IMR-90 (cell line): ENCODE measurements around the gene IGF2. TPM values are rescaled to one million over a fixed set of nuclear protein-coding genes. Genes with fewer than 3 reads are reported as not detected.
A peak's percentile ranks its signal among the peaks of the same experiment; 100 is the strongest.

Source experiments
- ATAC-seq: fragments of 200-7000 bp; cut with Tn5 transposase; 2 replicates; pipeline ENCODE4 v1.9.1; 2020; ENCODE audit warnings: low read depth, mild to moderate bottlenecking, moderate library complexity
- BruUV-seq: library from RNA; stranded (reverse); fragments of 400-500 nt; replicated peaks from 2 replicates; lab custom pipeline; 2021; lab: Mats Ljungman, UMichigan
- CTCF ChIA-PET: fragments of 300-600 bp; formaldehyde crosslinking; extraction: SDS; loops from one replicate; lab custom pipeline; 2021; ENCODE audit warnings: antibody characterized with exemption; lab: Yijun Ruan, JAX
- POLR2A ChIA-PET: fragments of 300-600 bp; sonication (Branson Sonifier 250); formaldehyde crosslinking; loops from one replicate; lab custom pipeline; 2022; ENCODE audit warnings: antibody characterized with exemption; ENCODE audit not compliant: unreplicated experiment; lab: Charles Lee
- DNase-seq: peaks from one replicate; pipeline ENCODE4 v3.0.0; 2013
- H2AFZ ChIP-seq: replicated peaks from 2 replicates; pipeline ENCODE3; 2013; ENCODE audit warnings: low read length, mild to moderate bottlenecking; ENCODE audit not compliant: poor library complexity
- H2AK5ac ChIP-seq: 2 replicates; pipeline ENCODE4 v1.6.1; 2013; ENCODE audit warnings: low read depth, low read length, inconsistent platforms
- H2AK9ac ChIP-seq: replicated peaks from 2 replicates; pipeline ENCODE3; 2013; ENCODE audit warnings: mild to moderate bottlenecking, low read depth, low read length, moderate library complexity; ENCODE audit not compliant: poor library complexity
- H2BK120ac ChIP-seq: 2 replicates; pipeline ENCODE4 v1.6.1; 2013; ENCODE audit warnings: low read depth, low read length, inconsistent platforms
- H2BK15ac ChIP-seq: 3 replicates; pipeline ENCODE4 v1.6.1; 2013; ENCODE audit warnings: low read depth, low read length, inconsistent platforms
- H2BK20ac ChIP-seq: 2 replicates; pipeline ENCODE4 v1.6.1; 2013; ENCODE audit warnings: low read depth, mild to moderate bottlenecking, inconsistent platforms, low read length, moderate library complexity
- H2BK5ac ChIP-seq: 2 replicates; pipeline ENCODE4 v1.6.1; 2013; ENCODE audit warnings: mild to moderate bottlenecking, low read depth, low read length, inconsistent platforms; ENCODE audit not compliant: poor library complexity, severe bottlenecking
- H3K14ac ChIP-seq: replicated peaks from 2 replicates; pipeline ENCODE4 v1.6.1; 2013; ENCODE audit warnings: low read depth, low read length, inconsistent platforms
- H3K18ac ChIP-seq: 2 replicates; pipeline ENCODE4 v1.6.1; 2013; ENCODE audit warnings: low read depth, low read length, control low read depth
- H3K23ac ChIP-seq: 2 replicates; pipeline ENCODE4 v1.6.1; 2013; ENCODE audit warnings: low read depth, low read length, inconsistent platforms
- H3K27ac ChIP-seq: 2 replicates; pipeline ENCODE4 v1.5.1; 2013; ENCODE audit warnings: mild to moderate bottlenecking, control low read depth, low read length; ENCODE audit not compliant: insufficient read depth
- H3K27me3 ChIP-seq: 2 replicates; pipeline ENCODE4 v1.6.1; 2013; ENCODE audit warnings: low read length; ENCODE audit not compliant: control insufficient read depth, insufficient read depth
- H3K36me3 ChIP-seq: 2 replicates; pipeline ENCODE4 v1.6.1; 2013; ENCODE audit warnings: low read length, mixed read lengths; ENCODE audit not compliant: control insufficient read depth, insufficient read depth
- H3K4ac ChIP-seq: 2 replicates; pipeline ENCODE4 v1.6.1; 2013; ENCODE audit warnings: low read depth, low read length, inconsistent platforms
- H3K4me1 ChIP-seq: 2 replicates; pipeline ENCODE4 v1.6.1; 2013; ENCODE audit warnings: low read length, mixed read lengths; ENCODE audit not compliant: control insufficient read depth, insufficient read depth
- H3K4me2 ChIP-seq: 2 replicates; pipeline ENCODE4 v1.6.1; 2013; ENCODE audit warnings: low read depth, mild to moderate bottlenecking, control low read depth, low read length, moderate library complexity
- H3K4me3 ChIP-seq: 2 replicates; pipeline ENCODE4 v1.5.1; 2013; ENCODE audit warnings: low read depth, mild to moderate bottlenecking, control low read depth, low read length, moderate library complexity; ENCODE audit not compliant: insufficient read depth
- H3K56ac ChIP-seq: 2 replicates; pipeline ENCODE4 v1.6.1; 2013; ENCODE audit warnings: low read length, inconsistent platforms; ENCODE audit not compliant: insufficient read depth; ENCODE audit errors: extremely low read depth
- H3K79me1 ChIP-seq, 2 experiments: 2 replicates each; pipeline ENCODE4 v1.6.1; 2013; ENCODE audit warnings: low read length in 2 of 2, inconsistent platforms in 1 of 2, low read depth in 1 of 2
- H3K9ac ChIP-seq: 2 replicates; pipeline ENCODE4 v1.6.1; 2013; ENCODE audit warnings: low read depth, low read length, control low read depth
- H3K9me1 ChIP-seq: 2 replicates; pipeline ENCODE4 v1.6.1; 2013; ENCODE audit warnings: low read length, inconsistent platforms; ENCODE audit not compliant: insufficient read depth
- H3K9me3 ChIP-seq: 2 replicates; pipeline ENCODE4 v1.6.1; 2013; ENCODE audit warnings: low read length; ENCODE audit not compliant: control insufficient read depth, insufficient read depth
- H4K20me1 ChIP-seq: 2 replicates; pipeline ENCODE4 v1.6.1; 2013; ENCODE audit warnings: low read length, inconsistent platforms; ENCODE audit not compliant: insufficient read depth
- H4K5ac ChIP-seq: 2 replicates; pipeline ENCODE4 v1.6.1; 2013; ENCODE audit warnings: mild to moderate bottlenecking, low read depth, low read length, control low read depth
- H4K8ac ChIP-seq, 2 experiments: 2 replicates each; pipeline ENCODE4 v1.6.1; 2013; ENCODE audit warnings: low read depth in 2 of 2, low read length in 2 of 2, control low read depth in 1 of 2, inconsistent platforms in 1 of 2
- H4K91ac ChIP-seq: 2 replicates; pipeline ENCODE4 v1.6.1; 2013; ENCODE audit warnings: low read depth, low read length, inconsistent platforms; ENCODE audit not compliant: insufficient read depth
- BHLHE40 ChIP-seq: fragments of 150-350 bp; IDR thresholded peaks from 2 replicates; pipeline ENCODE4 v1.6.1; 2016; ENCODE audit warnings: mild to moderate bottlenecking, low read depth, low read length
- CEBPB ChIP-seq: IDR thresholded peaks from 2 replicates; pipeline ENCODE4 v1.6.1; 2012; ENCODE audit warnings: low read depth, low read length, improper control_type of control experiment
- CHD1 ChIP-seq: IDR thresholded peaks from 2 replicates; pipeline ENCODE4 v1.6.1; 2012; ENCODE audit warnings: low read depth, low read length, improper control_type of control experiment
- ELK1 ChIP-seq: fragments of 150-350 bp; IDR thresholded peaks from 2 replicates; pipeline ENCODE4 v1.6.1; 2016; ENCODE audit warnings: low read depth, mild to moderate bottlenecking, low read length, moderate library complexity, borderline replicate concordance
- FOS ChIP-seq: fragments of 150-350 bp; IDR thresholded peaks from 2 replicates; pipeline ENCODE4 v1.6.1; 2016; ENCODE audit warnings: low read depth, low read length
- MAFK ChIP-seq: IDR thresholded peaks from 2 replicates; pipeline ENCODE4 v1.6.1; 2012; ENCODE audit warnings: low read depth, low read length, improper control_type of control experiment
- MAZ ChIP-seq: IDR thresholded peaks from 2 replicates; pipeline ENCODE4 v1.6.1; 2012; ENCODE audit warnings: low read depth, mild to moderate bottlenecking, low read length, improper control_type of control experiment, moderate library complexity, borderline replicate concordance
- MXI1 ChIP-seq: IDR thresholded peaks from 2 replicates; pipeline ENCODE4 v1.6.1; 2012; ENCODE audit warnings: low read depth, mild to moderate bottlenecking, low read length, moderate library complexity, borderline replicate concordance
- NFE2L2 ChIP-seq: fragments of 150-350 bp; IDR thresholded peaks from 2 replicates; pipeline ENCODE4 v1.6.1; 2016; ENCODE audit warnings: low read depth, mild to moderate bottlenecking, low read length
- POLR2A ChIP-seq: IDR thresholded peaks from 2 replicates; pipeline ENCODE4 v1.6.1; 2012; ENCODE audit warnings: mild to moderate bottlenecking, low read depth, low read length
- RAD21 ChIP-seq: IDR thresholded peaks from 2 replicates; pipeline ENCODE4 v1.6.1; 2012; ENCODE audit warnings: low read length, improper control_type of control experiment
- RCOR1 ChIP-seq: IDR thresholded peaks from 2 replicates; pipeline ENCODE4 v1.6.1; 2012; ENCODE audit warnings: mild to moderate bottlenecking, low read length, improper control_type of control experiment; ENCODE audit not compliant: insufficient replicate concordance
- RFX5 ChIP-seq: IDR thresholded peaks from 2 replicates; pipeline ENCODE4 v1.8.0; 2012; ENCODE audit warnings: low read depth, mild to moderate bottlenecking, low read length, moderate library complexity
- SMC3 ChIP-seq: fragments of 150-350 bp; IDR thresholded peaks from 2 replicates; pipeline ENCODE4 v1.6.1; 2016; ENCODE audit warnings: low read depth, mild to moderate bottlenecking, antibody characterized with exemption, low read length, moderate library complexity
- WGBS, 2 experiments: methylation state at CpG; one replicate each; pipeline versions ENCODE4 v1.1.5 to v1.1.7; 2013; ENCODE audit warnings: missing lambda C conversion rate in 2 of 2; ENCODE audit not compliant: insufficient read length in 1 of 2; ENCODE audit errors: extremely low coverage in 2 of 2; 5-methylcytosine and 5-hydroxymethylcytosine counted together
- dilution Hi-C: fragments of 300-500 bp; cut with HindIII; formaldehyde crosslinking; loops from one replicate; pipeline ENCODE4 v1.14.3; 2018; ENCODE audit warnings: low sequenced_read_pairs; ENCODE audit not compliant: unreplicated experiment
- in situ Hi-C: fragments of 300-500 bp; cut with MboI; formaldehyde crosslinking; loops from 3 replicates; pipeline ENCODE4 v1.14.3; 2019; ENCODE audit warnings: low sequenced_read_pairs, inconsistent platforms, mixed read lengths
- intact Hi-C: fragments of 100-400 bp; cut with micrococcal nuclease; formaldehyde crosslinking; loops from 2 replicates; pipeline ENCODE4 v1.10.0; 2022
- polyA plus RNA-seq, 3 experiments: library from polyadenylated mRNA; depleted of rRNA; stranded (reverse); fragments of >200 nt; gene quantifications; 2 replicates each; pipeline ENCODE4 v1.2.3, GENCODE V29; 2012; ENCODE audit warnings: low replicate concordance in 1 of 3
- total RNA-seq: library from RNA; depleted of rRNA; stranded (reverse); fragments of >200 nt; gene quantifications from 2 replicates; pipeline ENCODE4 v1.2.3, GENCODE V29; 2012
- TF ChIP-seq, protein P1 (sequence below): fragments of 150-350 bp; IDR thresholded peaks from 2 replicates; pipeline ENCODE4 v1.6.1; 2017; ENCODE audit warnings: mild to moderate bottlenecking, antibody characterized with exemption, low read length, low read depth

Gene IGF2
- total and polyA plus RNA-seq, 2 of the 4 experiments (the other 2 are of a cell fraction), result 2.3 to 21.8 TPM

- no peak for TF ChIP-seq MAZ
Measured at GRCh38 chr11:2186669-2187279, 47.6 kb upstream of the IGF2 start (continued).

DNA sequence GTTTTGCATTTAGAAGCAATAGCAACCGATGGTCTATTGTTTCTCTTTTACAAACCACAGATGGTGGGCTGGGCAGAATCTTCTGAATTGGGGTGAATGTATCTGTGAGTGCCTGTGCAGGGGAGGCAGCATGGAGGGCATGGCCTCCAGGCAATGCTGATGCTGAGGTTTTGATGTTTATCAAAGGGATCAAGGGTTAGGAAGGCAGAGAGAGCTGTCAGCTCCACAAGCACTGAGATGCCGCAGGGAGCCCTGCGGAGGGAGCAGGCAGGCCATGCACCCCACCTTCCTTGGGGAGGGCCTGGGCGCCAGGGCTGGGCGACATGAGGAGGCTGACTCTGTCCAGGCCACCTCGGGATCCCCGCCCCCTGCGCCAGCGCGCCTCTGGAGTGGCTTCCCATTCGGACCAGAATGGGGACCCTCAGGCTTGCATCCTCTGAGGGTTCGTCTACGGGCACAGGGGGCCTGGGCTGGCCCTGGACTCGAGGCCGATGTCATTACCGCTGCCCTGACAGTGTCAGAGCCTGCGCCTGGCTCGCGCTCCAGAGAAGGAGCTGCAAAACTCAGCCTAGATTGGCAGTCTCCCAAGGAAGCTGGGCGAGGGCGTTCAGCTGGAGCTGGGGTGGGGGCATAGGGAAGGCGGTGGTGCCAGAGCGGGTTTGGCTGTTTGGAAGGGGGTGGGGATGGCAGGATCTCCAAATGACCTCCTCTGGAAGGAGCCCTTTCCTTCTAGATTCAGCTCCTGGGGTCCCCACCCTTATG lies 46.3 kb upstream of the IGF2 start:
- no peak overlapping the region for H3K23ac ChIP-seq
- no peak for DNase-seq
- no peaks in the 10 kb centered on the region for H3K36me3 ChIP-seq
- no peaks in the 10 kb centered on the region for H3K4me1 ChIP-seq
- no peaks in the 10 kb centered on the region for H3K79me1 ChIP-seq
- no peak overlapping the region for H2BK20ac ChIP-seq
- no peak overlapping the region for H4K8ac ChIP-seq
- no peak overlapping the region for H3K14ac ChIP-seq
- ATAC-seq, result peak; percentile 25; the same call in 1 of the 2 replicates
- POLR2A ChIA-PET, result no interaction called here
- H4K5ac ChIP-seq, result no peak overlapping the region
- peaks cover 7% of the 10 kb centered on the region for H3K9me1 ChIP-seq
- H2AK9ac ChIP-seq, result no peak overlapping the region
- H3K27me3 ChIP-seq, result peaks cover 33% of the 10 kb centered on the region
- in situ Hi-C loops, result loop anchor here (25.0 kb wide), 1 partner anchor 702 kb away; the partner anchor contains the start of gene CDKN1C
- no peak overlapping the region for H2AFZ ChIP-seq
- H2BK15ac ChIP-seq, result no peak overlapping the region
- no peak overlapping the region for H3K4me2 ChIP-seq
- no peak overlapping the region for H3K27ac ChIP-seq
- H3K9me3 ChIP-seq, result no peaks in the 10 kb centered on the region
- H3K56ac ChIP-seq, result no peak overlapping the region
- no peak overlapping the region for H2BK5ac ChIP-seq
- no peak overlapping the region for H2BK120ac ChIP-seq
- 54% methylated on average over 15 of the region's 23 CpGs; no CpG with 5 or more reads in 1 of the 2 experiments for WGBS, 2 experiments
- 0 out of 2 replicates have a peak, but pooled peaks cover 8% of the 10 kb centered on the region for H4K20me1 ChIP-seq
- H2AK5ac ChIP-seq, result no peak overlapping the region
- intact Hi-C loops, result no loop called here
- H3K4ac ChIP-seq, result no peak overlapping the region
- CTCF ChIA-PET, result interaction anchor here (1.0 to 1.5 kb wide), 2 partner anchors 9 to 235 kb away, joined by 4 to 5 read pairs; no protein-coding TSS in a partner anchor
- dilution Hi-C loops, result no loop called here
- H3K9ac ChIP-seq, result no peak overlapping the region
- no peak overlapping the region for H4K91ac ChIP-seq
- H3K4me3 ChIP-seq, result no peak overlapping the region
- no peak overlapping the region for H3K18ac ChIP-seq
- no TSS peak for BruUV-seq
- TF ChIP-seq POLR2A, result no peak
- no peak for TF ChIP-seq RAD21
- no peak for TF ChIP-seq CHD1
- no peak for TF ChIP-seq MXI1
- TF ChIP-seq RCOR1, result no peak
- no peak for TF ChIP-seq SMC3
- TF ChIP-seq MAZ, result no peak
- TF ChIP-seq NFE2L2, result no peak
- TF ChIP-seq MAFK, result no peak
- no peak for TF ChIP-seq FOS
- no peak for TF ChIP-seq ELK1
- TF ChIP-seq RFX5, result no peak
- TF ChIP-seq, protein P1, sequence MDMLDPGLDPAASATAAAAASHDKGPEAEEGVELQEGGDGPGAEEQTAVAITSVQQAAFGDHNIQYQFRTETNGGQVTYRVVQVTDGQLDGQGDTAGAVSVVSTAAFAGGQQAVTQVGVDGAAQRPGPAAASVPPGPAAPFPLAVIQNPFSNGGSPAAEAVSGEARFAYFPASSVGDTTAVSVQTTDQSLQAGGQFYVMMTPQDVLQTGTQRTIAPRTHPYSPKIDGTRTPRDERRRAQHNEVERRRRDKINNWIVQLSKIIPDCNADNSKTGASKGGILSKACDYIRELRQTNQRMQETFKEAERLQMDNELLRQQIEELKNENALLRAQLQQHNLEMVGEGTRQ, result no peak
- no peak for TF ChIP-seq CEBPB
- no peak for TF ChIP-seq BHLHE40
